Peyer's patch (tissue), 4 donors: ENCODE data around the gene ATP6V1F. TPM values are rescaled to one million over a fixed set of nuclear protein-coding genes. Genes with fewer than 3 reads are reported as not detected.

Experiments
- DNase-seq, 3 donors: peaks; one replicate each; pipeline ENCODE4 v3.0.0-alpha.2; 2017 to 2019
- H3K27ac ChIP-seq, 4 donors: fragments of 200-600 bp; sonication (generic); one replicate each; pipeline ENCODE4 v1.5.1; 2016 to 2019
- H3K27me3 ChIP-seq, 2 donors: fragments of 200-600 bp; sonication (generic); one replicate each; pipeline ENCODE4 v1.5.1; 2019
- H3K36me3 ChIP-seq, 3 donors: fragments of 200-600 bp; sonication (generic); one replicate each; pipeline ENCODE4 v1.5.1; 2016 to 2019
- H3K4me1 ChIP-seq, 4 donors: fragments of 200-600 bp; sonication (generic); one replicate each; pipeline ENCODE4 v1.5.1; 2016 to 2019
- H3K4me3 ChIP-seq, 4 donors: fragments of 200-600 bp; sonication (generic); 1 replicate in 3 of 4; 2 replicates in 1 of 4; pipeline ENCODE4 v1.5.1; 2016 to 2019; ENCODE audit warnings: mild to moderate bottlenecking in 1 of 4
- H3K9me3 ChIP-seq, 4 donors: fragments of 200-600 bp; sonication (generic); one replicate each; pipeline ENCODE4 v1.5.1; 2016 to 2019; ENCODE audit warnings: mild to moderate bottlenecking in 1 of 4
- CTCF ChIP-seq, 6 experiments: fragments of 450-650 bp in 4 of 6; fragments of 200-600 bp in 2 of 6; sonication (generic) in 1 of 6; IDR thresholded peaks; one replicate each; pipeline ENCODE4 v1.5.1; 2017 to 2019; ENCODE audit warnings: antibody characterized with exemption in 6 of 6, mild to moderate bottlenecking in 3 of 6, moderate library complexity in 1 of 6
- POLR2A ChIP-seq, 2 donors: fragments of 450-650 bp; IDR thresholded peaks; one replicate each; pipeline ENCODE4 v1.5.1; 2017; ENCODE audit warnings: antibody characterized with exemption in 2 of 2, mild to moderate bottlenecking in 2 of 2, moderate library complexity in 2 of 2
- total RNA-seq, 4 donors: library from RNA; depleted of rRNA; stranded (reverse); fragments of >200 nt; gene quantifications; one replicate each; pipeline ENCODE4 v1.1.0, GENCODE V29; 2016

ATP6V1F gene
- total RNA-seq, 4 donors from 2014 or later = 71.3 to 88.3 (median 84.6) TPM

GRCh38 chr7:128845475-128845874 lies 17.2 kb upstream of the ATP6V1F start:
- Histone ChIP-seq H3K4me1 (no peaks in the 10 kb centered on the region), H3K9me3 (no peaks in the 10 kb centered on the region), H3K27ac (no peak overlapping the region), H3K36me3 (peaks cover 0 to 17% (median 0%) of the 10 kb centered on the region in 3 donors), H3K27me3 (no peaks in the 10 kb centered on the region), H3K4me3 (no peak overlapping the region)
- DNase-seq = no peak
- TF ChIP-seq POLR2A (IDR thresholded peaks at IDR 0.05) (no peak), CTCF (IDR thresholded peaks at IDR 0.05) (no peak)

GRCh38 chr7:128845987-128846386 lies 16.7 kb upstream of the ATP6V1F start:
- TF ChIP-seq CTCF (IDR thresholded peaks at IDR 0.05) (no peak), POLR2A (IDR thresholded peaks at IDR 0.05) (no peak)
- H3K36me3 ChIP-seq = peaks cover 0 to 17% (median 0%) of the 10 kb centered on the region in 3 donors
- DNase-seq = no peak

GRCh38 chr7:128846781-128847444 lies 15.7 kb upstream of the ATP6V1F start:
- Histone ChIP-seq H3K27me3 (no peaks in the 10 kb centered on the region), H3K27ac (no peak overlapping the region), H3K4me1 (no peaks in the 10 kb centered on the region), H3K4me3 (no peak overlapping the region), H3K36me3 (peaks cover 0 to 24% (median 0%) of the 10 kb centered on the region in 3 donors), H3K9me3 (no peaks in the 10 kb centered on the region)
- TF ChIP-seq POLR2A (IDR thresholded peaks at IDR 0.05) = no peak
- TF ChIP-seq CTCF (IDR thresholded peaks at IDR 0.05) = no peak
- DNase-seq = no peak

More at GRCh38 chr7:128845987-128846386, 16.7 kb upstream of the ATP6V1F start:
- Histone ChIP-seq H3K4me1 (no peaks in the 10 kb centered on the region), H3K27me3 (no peaks in the 10 kb centered on the region), H3K9me3 (no peaks in the 10 kb centered on the region), H3K4me3 (no peak overlapping the region), H3K27ac (no peak overlapping the region)

GRCh38 chr7:128847721-128848211 lies 14.9 kb upstream of the ATP6V1F start:
- TF ChIP-seq POLR2A (IDR thresholded peaks at IDR 0.05) = no peak
- TF ChIP-seq CTCF (IDR thresholded peaks at IDR 0.05) = no peak
- DNase-seq = no peak
- H3K36me3 ChIP-seq = peaks cover 0 to 31% (median 0%) of the 10 kb centered on the region in 3 donors

GRCh38 chr7:128848289-128849155 lies 14.1 kb upstream of the ATP6V1F start:
- no peak for TF ChIP-seq POLR2A (IDR thresholded peaks at IDR 0.05)
- TF ChIP-seq CTCF (IDR thresholded peaks at IDR 0.05) = no peak
- H3K9me3 ChIP-seq = no peaks in the 10 kb centered on the region
- H3K4me3 ChIP-seq = no peak overlapping the region
- H3K27ac ChIP-seq = no peak overlapping the region
- DNase-seq = no peak
- no peaks in the 10 kb centered on the region for H3K27me3 ChIP-seq
- peaks cover 0 to 31% (median 0%) of the 10 kb centered on the region in 3 donors for H3K36me3 ChIP-seq
- no peaks in the 10 kb centered on the region for H3K4me1 ChIP-seq

More at GRCh38 chr7:128847721-128848211, 14.9 kb upstream of the ATP6V1F start:
- Histone ChIP-seq H3K27ac (no peak overlapping the region), H3K9me3 (no peaks in the 10 kb centered on the region), H3K4me1 (no peaks in the 10 kb centered on the region), H3K27me3 (no peaks in the 10 kb centered on the region), H3K4me3 (no peak overlapping the region)
